GM19324 (cell line): ENCODE measurements around the gene NCSTN.

Source experiments
- ATAC-seq: cut with Tn5 transposase; IDR thresholded peaks from one replicate; pipeline ENCODE4 v1.9.1; 2021; ENCODE audit warnings: mild to moderate bottlenecking, moderate library complexity; ENCODE audit not compliant: unreplicated experiment, low FRiP score

NCSTN gene

GRCh38 chr1:160346958-160347357 lies 3.8 kb downstream of the NCSTN start:
- no peak for ATAC-seq

GRCh38 chr1:160351629-160352028 lies 8.4 kb downstream of the NCSTN start:
- no peak for ATAC-seq

- ATAC-seq: no peak
Observed at GRCh38 chr1:160352555-160352954, 9.4 kb downstream of the NCSTN start.

DNA sequence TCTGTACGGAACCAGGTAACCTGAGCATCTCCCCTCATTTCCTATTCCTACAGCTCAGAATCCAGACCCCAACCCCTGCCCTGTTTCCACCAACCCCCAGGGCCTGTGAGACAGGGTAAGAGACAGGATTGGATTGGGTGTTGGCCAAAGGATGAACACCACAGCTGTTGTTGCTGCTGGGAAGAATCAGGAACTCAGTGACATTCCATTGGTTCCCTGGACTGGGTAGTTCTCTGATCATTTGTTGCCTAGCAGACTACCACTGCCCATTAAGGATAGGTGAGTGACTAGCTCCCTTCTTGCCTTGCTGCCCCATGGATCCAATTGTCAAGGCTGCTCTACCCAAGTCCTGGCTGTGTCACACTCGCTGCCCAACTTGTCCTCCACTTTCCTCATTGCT lies 10.0 kb downstream of the NCSTN start:
- ATAC-seq: no peak

GRCh38 chr1:160354388-160354985 lies 11.3 kb downstream of the NCSTN start:
- ATAC-seq: no peak

DNA sequence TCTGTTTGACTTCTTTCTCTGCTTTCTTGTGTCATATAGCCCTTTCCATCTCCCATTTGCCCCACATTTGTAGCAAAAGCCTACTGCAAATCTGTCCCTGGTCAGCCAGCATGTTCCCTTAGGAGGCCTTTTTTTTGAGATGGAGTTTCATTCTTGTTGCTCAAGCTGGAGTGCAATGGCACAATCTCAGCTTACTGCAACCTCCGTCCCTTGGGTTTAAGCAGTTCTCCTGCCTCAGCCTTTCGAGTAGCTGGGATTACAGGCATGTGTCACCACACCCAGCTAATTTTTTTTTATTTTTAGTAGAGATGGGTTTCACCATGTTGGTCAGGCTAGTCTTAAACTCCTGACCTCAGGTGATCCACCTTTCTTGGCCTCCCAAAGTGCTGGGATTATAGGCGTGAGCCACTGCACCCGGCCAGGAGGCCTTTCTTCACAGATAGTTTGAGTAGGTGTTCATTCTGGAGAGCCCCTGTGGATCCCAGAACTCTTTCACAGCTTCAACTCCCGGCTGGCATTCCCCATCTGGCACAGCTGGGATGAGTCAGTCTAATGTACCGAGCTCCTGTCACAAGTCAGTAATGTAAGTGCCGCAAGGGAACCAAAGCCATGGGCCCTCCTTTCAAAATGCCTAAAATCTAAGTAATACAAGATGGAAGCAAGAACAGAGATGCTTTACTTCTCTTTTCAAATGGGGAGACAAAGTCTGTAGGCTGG lies 14.3 kb downstream of the NCSTN start:
- ATAC-seq: no peak

DNA sequence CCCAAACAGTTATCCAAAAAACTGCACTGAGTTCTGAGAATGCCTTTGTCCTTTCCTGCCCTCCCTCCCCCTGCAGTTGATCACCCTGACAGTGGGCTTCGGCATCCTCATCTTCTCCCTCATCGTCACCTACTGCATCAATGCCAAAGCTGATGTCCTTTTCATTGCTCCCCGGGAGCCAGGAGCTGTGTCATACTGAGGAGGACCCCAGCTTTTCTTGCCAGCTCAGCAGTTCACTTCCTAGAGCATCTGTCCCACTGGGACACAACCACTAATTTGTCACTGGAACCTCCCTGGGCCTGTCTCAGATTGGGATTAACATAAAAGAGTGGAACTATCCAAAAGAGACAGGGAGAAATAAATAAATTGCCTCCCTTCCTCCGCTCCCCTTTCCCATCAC lies 14.9 kb downstream of the NCSTN start:
- ATAC-seq: no peak

DNA sequence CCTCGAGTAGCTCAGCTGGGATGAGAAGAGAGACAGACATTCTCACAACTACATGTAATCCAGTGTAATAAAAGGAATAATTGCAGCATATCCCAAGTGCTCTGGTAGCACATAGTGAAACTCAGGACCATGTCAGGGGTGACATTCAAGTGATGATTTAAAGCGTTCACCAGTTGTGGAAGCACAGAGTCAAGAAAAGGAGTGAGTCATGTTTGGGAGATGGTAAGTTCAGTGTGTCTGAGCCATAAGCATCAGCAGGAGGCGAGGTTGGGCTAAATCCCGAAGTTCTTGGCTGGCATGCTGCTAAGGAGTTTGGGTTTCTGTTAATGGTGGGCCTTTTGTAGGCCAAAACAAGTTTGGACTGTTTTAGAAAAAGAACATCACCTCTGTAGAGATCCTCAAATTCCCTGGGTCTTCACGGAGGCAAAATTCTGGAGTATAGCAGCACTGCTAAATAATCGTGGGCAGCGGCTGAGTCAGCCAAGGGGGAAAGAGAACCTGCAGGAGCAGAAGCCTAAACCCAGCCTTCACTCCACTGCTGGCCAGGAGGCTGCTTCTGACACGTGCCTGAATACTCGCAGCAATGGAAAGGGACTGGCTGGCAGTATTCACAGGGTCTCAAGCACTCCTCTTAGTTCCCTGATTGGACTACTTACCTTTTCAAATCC lies 16.5 kb downstream of the NCSTN start:
- ATAC-seq: no peak

- no peak for ATAC-seq
Observed at GRCh38 chr1:160360227-160360695, 17.1 kb downstream of the NCSTN start.

- ATAC-seq: no peak
Observed at GRCh38 chr1:160361199-160361598, 18.0 kb downstream of the NCSTN start.

DNA sequence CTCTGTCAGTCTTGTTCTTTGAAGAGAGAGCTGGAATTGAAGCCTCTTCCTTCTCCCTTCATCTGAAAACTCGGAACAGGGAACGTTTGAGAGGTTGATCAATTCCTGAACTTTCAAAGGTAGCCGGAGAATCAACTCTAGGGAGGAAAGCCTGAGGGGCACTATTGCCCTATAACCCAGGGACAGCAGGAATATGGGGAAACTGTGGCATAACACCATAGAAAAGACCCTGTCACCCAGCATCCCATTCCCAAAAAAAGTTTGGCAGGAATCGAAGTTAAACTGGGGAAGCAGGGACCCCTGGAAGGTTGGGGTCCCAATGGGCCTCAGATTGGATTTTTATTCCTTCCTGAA lies 18.6 kb downstream of the NCSTN start:
- no peak for ATAC-seq

DNA sequence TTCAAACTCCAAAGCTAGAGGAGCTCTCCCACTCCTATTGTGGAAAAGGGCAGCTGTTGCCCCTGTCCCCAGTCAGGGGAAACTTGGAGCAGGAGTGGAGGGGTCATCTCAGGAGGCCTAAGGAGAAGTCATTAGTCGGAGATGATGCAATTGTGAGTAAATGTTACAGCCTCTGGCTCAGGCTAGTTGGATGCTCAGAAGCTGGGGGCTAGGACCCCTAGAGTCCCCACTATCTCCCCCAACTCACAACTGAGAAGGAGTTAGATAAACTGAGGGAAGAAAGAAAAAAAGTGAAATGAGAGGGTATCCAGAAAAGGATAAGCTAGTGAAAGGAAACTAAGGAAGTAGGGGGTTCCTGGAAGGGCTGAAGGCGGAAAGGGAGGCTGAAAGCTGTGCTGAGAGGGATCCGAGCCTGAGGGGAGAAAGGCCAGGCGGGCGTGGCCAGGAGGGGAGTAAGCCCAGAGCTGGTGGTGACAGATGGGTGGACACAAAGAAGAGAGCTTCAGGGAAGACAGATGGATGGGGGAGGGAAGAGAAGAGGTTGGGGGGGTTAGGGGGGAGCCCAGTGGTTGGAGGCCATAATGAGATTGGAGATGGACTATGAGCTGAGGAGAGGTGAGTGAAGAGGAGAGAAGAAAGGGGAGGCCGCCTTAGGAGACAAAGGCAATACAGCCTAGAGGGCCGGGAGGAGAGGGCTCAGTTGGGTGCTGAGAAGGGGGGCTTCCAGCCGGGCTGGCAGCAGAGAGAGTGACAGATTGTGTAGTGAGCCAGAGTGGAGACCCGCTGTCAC lies 19.2 kb downstream of the NCSTN start:
- ATAC-seq: no peak

DNA sequence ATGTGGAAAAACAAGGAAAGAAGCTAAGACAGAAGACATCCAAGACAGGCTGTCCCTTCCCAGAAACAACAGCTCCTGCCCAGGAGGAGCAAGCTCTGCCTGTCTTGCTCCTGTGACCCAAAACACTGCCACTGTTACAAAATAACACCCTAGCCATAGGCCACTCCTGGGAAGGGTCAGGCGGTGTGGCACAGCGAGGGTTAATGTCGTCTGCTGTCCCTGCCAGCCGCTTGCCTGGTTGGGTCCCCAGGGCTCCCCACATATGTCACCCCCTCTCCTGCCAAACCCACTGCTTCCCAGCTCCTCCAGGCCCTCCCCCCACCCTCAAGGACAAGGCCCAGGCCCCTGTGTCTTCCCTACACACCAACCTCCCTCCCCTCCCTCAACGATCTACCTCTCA lies 19.8 kb downstream of the NCSTN start:
- no peak for ATAC-seq

GRCh38 chr1:160363951-160364735 lies 21.0 kb downstream of the NCSTN start:
- ATAC-seq: no peak

DNA sequence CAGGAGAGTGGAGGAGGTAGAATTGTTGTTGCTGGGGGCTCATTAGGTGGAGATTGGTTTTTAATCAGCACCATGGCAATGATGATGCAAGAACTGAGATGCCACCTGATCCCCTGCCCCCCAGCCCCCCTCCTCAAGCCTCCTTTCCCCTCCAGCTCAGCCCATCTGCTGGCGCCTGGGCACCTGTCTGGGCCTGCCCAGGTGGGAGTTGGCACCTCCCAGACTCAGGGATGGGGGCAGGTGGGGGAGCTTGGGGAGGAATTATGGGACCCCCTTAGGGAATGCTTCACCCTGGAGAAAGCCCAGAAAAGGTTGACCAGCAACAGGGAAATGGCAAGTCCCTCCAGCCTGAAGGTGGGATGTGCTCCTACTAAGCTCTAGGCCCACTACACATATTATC lies 22.1 kb downstream of the NCSTN start:
- no peak for ATAC-seq

GRCh38 chr1:160366731-160367515 lies 23.7 kb downstream of the NCSTN start, which contains the start of gene NHLH1:
TSS of gene NHLH1 (plus strand) at chr1:160367071. CDS start at chr1:160370732, 3,661 bp downstream.
- ATAC-seq: no peak

GRCh38 chr1:160367516-160367900 lies 24.3 kb downstream of the NCSTN start:
- no peak for ATAC-seq

DNA sequence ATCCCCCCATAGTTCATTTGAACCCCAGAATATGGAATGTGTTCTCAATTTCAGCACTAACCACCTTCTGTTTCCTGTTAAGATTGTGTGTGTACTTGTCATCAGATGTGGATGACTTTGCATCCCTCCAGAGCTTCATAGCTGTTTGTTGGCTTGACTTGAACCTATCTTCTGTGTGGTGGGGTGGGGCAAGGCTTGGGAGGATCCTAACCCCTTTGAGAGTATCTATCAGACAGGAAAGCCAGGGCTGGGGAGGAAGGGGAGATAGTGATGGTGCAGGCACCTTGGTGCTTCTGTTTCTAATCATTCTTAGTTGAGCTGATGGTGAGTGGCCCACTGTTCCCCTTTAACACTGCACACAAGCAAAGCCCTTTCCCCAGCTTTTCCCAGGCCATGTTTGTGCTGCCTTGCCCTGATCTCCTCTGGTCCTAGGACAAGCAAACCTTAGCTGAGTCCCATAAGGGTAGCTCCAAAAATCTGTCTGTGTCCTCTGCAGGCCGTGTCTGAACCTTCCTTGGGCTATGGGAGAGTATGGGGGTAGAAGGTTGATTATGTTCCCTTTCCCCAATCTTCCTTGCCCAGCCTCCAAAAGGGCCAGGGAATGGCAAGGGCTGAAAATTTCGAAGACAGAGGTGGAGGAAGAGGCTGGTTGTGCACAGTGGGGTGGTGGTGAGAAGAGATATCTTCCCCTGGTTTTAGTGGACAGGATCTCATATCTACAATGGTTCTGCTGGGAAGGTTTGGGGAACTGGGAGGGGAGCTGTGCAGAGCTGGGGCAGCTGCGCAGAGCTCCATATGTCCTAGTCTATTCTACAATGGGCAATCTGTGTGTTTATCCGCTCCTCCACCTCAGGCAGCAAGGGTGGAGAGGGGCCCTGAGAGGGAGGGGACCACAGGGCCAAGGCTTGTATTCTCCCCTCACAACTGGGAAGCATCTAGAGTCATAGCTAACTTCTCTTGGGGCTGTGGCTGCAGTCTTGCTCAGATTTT lies 25.0 kb downstream of the NCSTN start:
- ATAC-seq: no peak
